M059J (cell line): ENCODE results near the gene CDC42BPA. TPM values are rescaled to one million over a fixed set of nuclear protein-coding genes. Genes with fewer than 3 reads are reported as not detected.

Source experiments
- DNase-seq: peaks from one replicate; pipeline ENCODE4 v3.0.0-alpha.2; 2012; ENCODE audit warnings: low read depth
- total RNA-seq: library from RNA; depleted of rRNA; stranded (reverse); fragments of >200 nt; shearing (Covaris generic); gene quantifications from 2 replicates; pipeline ENCODE4 v1.2.3, GENCODE V29; 2014

CDC42BPA gene
- total RNA-seq, 1 experiment from 2014 or later: 21.6 TPM

- no peak for DNase-seq
Measured at GRCh38 chr1:226995365-226996332, 322.6 kb downstream of the CDC42BPA start.

GRCh38 chr1:226994586-226995364 is 323.5 kb downstream of the CDC42BPA start:
- no peak for DNase-seq

DNA sequence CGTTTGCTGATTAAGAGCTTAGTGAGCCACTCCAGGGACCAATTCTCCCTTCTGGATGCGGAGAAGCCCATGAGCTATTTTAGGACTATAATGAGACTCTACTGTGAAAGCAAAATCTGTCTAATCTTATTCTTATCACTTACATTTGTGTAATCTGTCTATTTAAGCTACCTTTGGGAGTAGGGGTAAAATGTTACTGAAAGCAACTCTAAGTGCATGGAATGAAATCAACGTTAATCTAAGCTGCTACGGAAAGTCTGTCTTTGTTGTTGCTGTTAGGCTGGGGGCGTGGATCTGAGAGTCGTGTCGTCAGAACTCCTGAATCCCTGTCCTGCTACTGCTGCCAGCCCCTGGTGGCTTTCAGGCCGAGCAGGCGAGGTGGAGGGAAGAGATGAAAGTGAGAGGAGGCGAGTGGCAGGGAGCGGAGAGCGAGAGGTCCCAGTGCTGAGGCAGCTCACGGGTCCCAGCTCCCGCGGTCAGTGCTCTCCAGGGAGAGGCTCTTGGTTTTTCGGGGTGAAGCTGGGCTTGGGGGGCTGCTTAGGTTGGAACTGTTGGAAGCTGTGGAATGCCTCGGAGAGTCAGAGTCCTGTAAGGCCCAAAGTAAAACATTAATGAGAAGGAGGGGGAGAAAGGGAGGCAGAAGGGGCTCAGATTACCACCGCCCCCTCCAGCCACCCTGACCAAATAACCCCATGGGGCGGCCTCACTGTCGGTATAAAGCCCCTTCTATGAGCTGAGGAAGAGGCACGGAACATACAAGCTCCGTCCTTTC is 324.3 kb downstream of the CDC42BPA start:
- no peak for DNase-seq

GRCh38 chr1:226991920-226992319 is 326.4 kb downstream of the CDC42BPA start:
- DNase-seq: no peak

GRCh38 chr1:226990133-226990716 is 328.1 kb downstream of the CDC42BPA start:
- DNase-seq: no peak

- no peak for DNase-seq
Measured at GRCh38 chr1:226989085-226989920, 329.0 kb downstream of the CDC42BPA start.

GRCh38 chr1:226988334-226988666 is 330.0 kb downstream of the CDC42BPA start:
- DNase-seq: no peak

GRCh38 chr1:226987623-226988333 is 330.5 kb downstream of the CDC42BPA start:
- no peak for DNase-seq

DNA sequence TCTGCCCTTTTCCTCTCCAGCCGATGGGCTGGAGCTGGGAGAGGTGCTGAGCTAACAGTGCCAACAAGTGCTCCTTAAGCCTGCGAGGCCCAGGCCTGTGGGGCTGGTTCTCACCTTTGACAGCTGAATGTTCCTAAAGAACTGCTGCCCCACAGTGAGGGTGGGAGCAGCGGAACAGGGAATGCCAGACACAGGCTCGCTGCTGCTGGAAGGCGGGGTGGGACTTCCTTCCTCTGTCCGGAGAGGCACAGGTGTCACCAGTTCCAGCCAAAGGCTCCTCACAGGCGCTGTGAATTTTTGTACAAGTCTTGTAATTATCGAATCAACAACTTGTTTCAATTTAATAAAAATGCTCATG is 331.1 kb downstream of the CDC42BPA start:
- no peak for DNase-seq

DNA sequence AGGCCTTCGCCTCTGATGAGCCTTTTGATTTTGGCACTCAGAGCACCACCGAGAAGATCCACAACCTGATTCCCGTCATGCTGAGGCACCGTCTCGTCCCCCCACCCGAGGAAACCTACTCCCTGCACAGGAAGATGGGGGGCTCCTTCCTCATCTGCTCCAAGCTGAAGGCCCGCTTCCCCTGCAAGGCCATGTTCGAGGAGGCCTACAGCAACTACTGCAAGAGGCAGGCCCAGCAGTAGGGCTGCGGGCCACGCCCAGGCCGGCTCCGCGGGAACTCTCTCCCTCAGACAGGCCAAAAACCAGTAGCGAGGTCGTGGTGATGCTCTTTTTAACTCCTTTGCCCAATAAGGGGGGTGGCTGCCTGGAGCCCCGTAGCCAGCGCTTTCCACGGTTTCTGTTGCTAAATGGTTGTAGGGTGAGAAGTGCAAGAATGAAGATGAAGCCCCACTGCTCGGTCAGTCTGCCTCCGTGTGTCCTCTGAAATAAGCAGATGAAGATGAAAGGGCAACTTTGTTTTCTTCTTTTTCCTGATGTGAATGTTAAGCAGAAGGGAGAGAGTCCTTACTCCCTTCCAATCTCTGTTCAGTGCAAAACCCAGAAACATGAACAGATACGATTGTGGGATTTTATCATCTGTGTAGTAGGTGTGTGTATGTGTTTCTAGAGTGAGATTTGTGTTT is 331.7 kb downstream of the CDC42BPA start:
- DNase-seq: no peak

- DNase-seq: no peak
Measured at GRCh38 chr1:226985839-226986463, 332.3 kb downstream of the CDC42BPA start.

- no peak for DNase-seq
Measured at GRCh38 chr1:226985239-226985838, 333.0 kb downstream of the CDC42BPA start.

DNA sequence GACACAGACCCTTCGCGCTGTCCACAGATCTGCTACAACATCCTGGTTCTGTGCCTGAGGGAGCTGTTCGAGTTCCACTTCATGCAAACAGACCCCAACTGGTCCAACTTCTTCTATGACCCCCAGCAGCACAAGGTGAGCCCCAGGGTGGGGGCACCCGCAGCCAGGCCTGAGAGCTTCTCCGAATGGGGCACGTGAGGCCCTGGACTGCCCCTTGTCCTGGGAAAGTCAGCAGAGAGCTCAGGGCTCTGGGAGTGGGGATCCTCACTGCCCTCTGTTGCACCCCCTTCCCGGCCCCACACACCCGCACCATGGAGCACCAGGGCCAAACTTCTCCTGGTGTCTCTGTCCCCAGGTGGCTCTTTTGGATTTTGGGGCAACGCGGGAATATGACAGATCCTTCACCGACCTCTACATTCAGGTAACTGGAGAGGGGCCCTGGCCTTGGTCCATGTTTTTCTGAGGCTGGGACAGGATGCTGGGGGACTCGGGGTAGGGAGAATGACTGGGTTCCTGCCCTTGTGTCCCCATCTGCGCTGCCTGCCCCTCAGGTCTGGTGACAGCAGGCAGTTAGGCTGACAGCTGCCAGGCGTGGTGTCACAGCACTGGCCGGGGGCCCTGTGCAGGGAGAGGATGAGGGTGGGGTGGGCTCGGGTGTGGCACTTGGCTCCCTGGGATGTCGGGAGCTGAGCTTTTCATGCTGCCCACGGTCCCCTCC is 333.6 kb downstream of the CDC42BPA start:
- no peak for DNase-seq

DNA sequence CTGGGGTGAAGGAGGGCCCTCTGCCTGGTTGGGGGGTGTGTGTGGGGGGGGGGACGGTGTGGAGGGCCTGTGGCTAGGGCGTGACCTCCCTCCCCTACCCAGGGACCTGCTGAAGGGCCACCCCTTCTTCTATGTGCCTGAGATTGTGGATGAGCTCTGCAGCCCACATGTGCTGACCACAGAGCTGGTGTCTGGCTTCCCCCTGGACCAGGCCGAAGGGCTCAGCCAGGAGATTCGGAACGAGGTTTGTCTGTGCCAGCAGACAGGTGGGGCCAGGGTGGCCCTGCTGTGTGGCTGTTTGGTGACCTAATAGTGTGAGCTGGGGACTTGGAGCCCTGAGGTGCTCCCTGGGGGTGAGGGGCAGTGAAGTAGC is 334.3 kb downstream of the CDC42BPA start:
- DNase-seq: no peak

DNA sequence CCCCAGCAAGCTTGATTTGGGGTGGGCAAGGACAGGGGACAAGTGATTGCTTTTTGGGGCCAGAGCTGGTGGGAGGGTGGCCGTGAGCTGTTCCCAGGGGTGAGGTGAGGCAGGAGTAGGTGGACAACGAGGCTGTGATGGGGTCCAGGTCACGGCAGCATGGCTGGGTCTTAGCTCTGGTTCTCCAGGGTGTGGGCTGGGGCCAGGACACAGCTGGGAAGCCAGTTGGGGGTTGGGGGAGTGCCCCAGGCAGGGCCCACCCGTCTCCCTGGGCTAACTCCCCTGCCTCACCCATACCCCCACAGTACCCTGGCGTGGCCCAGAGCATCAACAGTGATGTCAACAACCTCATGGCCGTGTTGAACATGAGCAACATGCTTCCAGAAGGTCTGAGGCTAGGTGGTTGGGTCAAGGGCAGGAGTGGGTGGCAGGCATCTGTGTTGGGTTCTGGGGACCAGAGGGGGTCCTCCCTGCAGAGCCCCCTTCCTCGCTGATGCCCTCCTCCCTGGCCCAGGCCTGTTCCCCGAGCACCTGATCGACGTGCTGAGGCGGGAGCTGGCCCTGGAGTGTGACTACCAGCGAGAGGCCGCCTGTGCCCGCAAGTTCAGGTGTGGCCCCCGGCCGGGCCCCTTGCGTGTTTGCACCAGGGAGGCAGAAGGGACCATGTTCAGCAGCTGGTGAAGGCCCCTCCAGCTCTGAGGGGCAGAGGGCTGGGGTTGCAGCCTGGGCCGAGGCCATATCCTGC is 334.9 kb downstream of the CDC42BPA start:
- no peak for DNase-seq

- no peak for DNase-seq
Measured at GRCh38 chr1:226982451-226983177, 335.7 kb downstream of the CDC42BPA start.

DNA sequence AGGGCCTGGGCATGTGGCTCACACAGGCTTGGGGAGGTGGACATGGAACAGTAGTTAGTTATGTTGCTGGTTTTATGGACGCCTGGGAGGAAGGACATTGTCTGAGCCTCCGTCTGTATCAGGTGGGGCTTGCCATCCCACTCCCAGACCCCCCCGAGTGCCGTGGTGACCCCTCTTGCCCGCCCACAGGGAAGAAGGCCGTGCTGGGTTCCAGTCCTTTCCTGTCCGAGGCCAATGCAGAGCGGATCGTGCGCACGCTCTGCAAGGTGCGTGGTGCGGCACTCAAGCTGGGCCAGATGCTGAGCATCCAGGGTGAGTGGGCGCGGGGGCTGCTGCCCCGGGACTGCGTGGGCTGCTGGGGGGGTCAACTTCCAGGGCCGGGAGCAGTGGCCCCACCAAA is 336.5 kb downstream of the CDC42BPA start:
- DNase-seq: no peak
